A549 (cell line): Measurements from ENCODE around the gene COIL. TPM values are rescaled to one million over a fixed set of nuclear protein-coding genes. Genes with fewer than 3 reads are reported as not detected.
A peak's percentile ranks its signal among the peaks of the same experiment; 100 is the strongest.

Experiments used
- ATAC-seq, 2 experiments: fragments of 200-7000 bp in 1 of 2; fragments of >200 bp in 1 of 2; cut with Nextera tagmentation in 1 of 2; cut with Tn5 transposase in 1 of 2; 3 replicates each; pipeline versions ENCODE4 v1.8.0 to v1.9.1; 2018 to 2020; ENCODE audit warnings: mild to moderate bottlenecking in 1 of 2, moderate library complexity in 1 of 2
- CTCF ChIA-PET: fragments of 300-600 bp; sonication (Branson Sonifier 250); formaldehyde crosslinking; extraction: SDS; loops from one replicate; lab custom pipeline; 2021; ENCODE audit warnings: antibody characterized with exemption, inconsistent platforms; lab: Yijun Ruan, JAX
- POLR2A ChIA-PET: fragments of 350-600 bp; formaldehyde crosslinking; extraction: SDS; loops from one replicate; lab custom pipeline; 2021; ENCODE audit warnings: antibody characterized with exemption, inconsistent platforms; lab: Yijun Ruan, JAX
- DNase-seq, 2 experiments: peaks; one replicate each; pipeline versions ENCODE4 v3.0.0 to v3.0.0-alpha.2; 2011 to 2016; ENCODE audit warnings: low read depth in 1 of 2, low spot score in 1 of 2
- FAIRE-seq: peaks from 2 replicates; lab custom pipeline; 2011; peaks lifted over from hg19 to GRCh38; lab: Jason Lieb, UNC
- H3K27ac ChIP-seq, 2 experiments: fragments of >200 bp; sonication (Bioruptor Twin); formaldehyde crosslinking; 3 replicates each; pipeline ENCODE4 v1.5.1; 2016 to 2017
- H3K4me1 ChIP-seq: fragments of >200 bp; sonication (Bioruptor Twin); formaldehyde crosslinking; 3 replicates; pipeline ENCODE4 v1.6.1; 2016
- H3K4me2 ChIP-seq: fragments of >200 bp; sonication (Bioruptor Twin); formaldehyde crosslinking; 3 replicates; pipeline ENCODE4 v1.6.1; 2016
- H3K4me3 ChIP-seq: fragments of >200 bp; sonication (Bioruptor Twin); formaldehyde crosslinking; 3 replicates; pipeline ENCODE4 v1.5.1; 2016
- H3K9me3 ChIP-seq: fragments of >200 bp; sonication (Bioruptor Twin); formaldehyde crosslinking; 3 replicates; pipeline ENCODE4 v1.6.1; 2016
- BCL3 ChIP-seq: fragments of >200 bp; sonication (Bioruptor Twin); formaldehyde crosslinking; IDR thresholded peaks from 3 replicates; pipeline ENCODE4 v1.6.1; 2016
- CBX2 ChIP-seq: fragments of 200-600 bp; sonication (generic); IDR thresholded peaks from 2 replicates; pipeline ENCODE4 v1.6.1; 2016; ENCODE audit warnings: low read depth, mild to moderate bottlenecking, borderline replicate concordance
- CEBPB ChIP-seq, 2 experiments: fragments of >200 bp in 1 of 2; sonication (Bioruptor Twin) in 1 of 2; formaldehyde crosslinking in 1 of 2; IDR thresholded peaks; 2 replicates each; pipeline ENCODE4 v1.6.1; 2012 to 2016
- EHF ChIP-seq: fragments of 250-450 bp; sonication (Bioruptor Pico); IDR thresholded peaks from 2 replicates; pipeline ENCODE4 v1.5.0; 2020; ENCODE audit warnings: mild to moderate bottlenecking
- EP300 ChIP-seq, 2 experiments: fragments of >200 bp; sonication (Bioruptor Twin); formaldehyde crosslinking; IDR thresholded peaks; 2 replicates in 1 of 2; 3 replicates in 1 of 2; pipeline ENCODE4 v1.6.1; 2016 to 2017
- FOSL2 ChIP-seq, 2 experiments: fragments of 450-650 bp in 1 of 2; fragments of >200 bp in 1 of 2; sonication (Bioruptor Twin) in 1 of 2; formaldehyde crosslinking; IDR thresholded peaks; 2 replicates each; pipeline versions ENCODE4 v1.5.0 to v1.6.1; 2016 to 2020; ENCODE audit warnings: mild to moderate bottlenecking in 1 of 2, moderate library complexity in 1 of 2
- FOXS1 ChIP-seq: fragments of 250-450 bp; sonication (Bioruptor Pico); IDR thresholded peaks from 2 replicates; pipeline ENCODE4 v1.5.0; 2020; ENCODE audit warnings: mild to moderate bottlenecking, moderate library complexity
- HES2 ChIP-seq: fragments of >200 bp; sonication (Bioruptor Twin); formaldehyde crosslinking; IDR thresholded peaks from 2 replicates; pipeline ENCODE4 v1.6.1; 2016
- HOXA7 ChIP-seq: fragments of 250-450 bp; sonication (Bioruptor Pico); IDR thresholded peaks from 2 replicates; pipeline ENCODE4 v1.5.0; 2020; ENCODE audit warnings: mild to moderate bottlenecking, moderate library complexity
- JUNB ChIP-seq: fragments of >200 bp; sonication (Bioruptor Twin); formaldehyde crosslinking; IDR thresholded peaks from 2 replicates; pipeline ENCODE4 v1.6.1; 2016
- MAFK ChIP-seq: fragments of 450-650 bp; IDR thresholded peaks from 2 replicates; pipeline ENCODE4 v1.6.1; 2014; ENCODE audit not compliant: partially characterized antibody
- MAZ ChIP-seq: fragments of 150-350 bp; IDR thresholded peaks from 2 replicates; pipeline ENCODE4 v1.6.1; 2014; ENCODE audit warnings: antibody characterized with exemption, low read depth, low read length, borderline replicate concordance
- MYC ChIP-seq: IDR thresholded peaks from 2 replicates; pipeline ENCODE4 v1.6.1; 2012; ENCODE audit warnings: mild to moderate bottlenecking, inconsistent platforms, low read length, improper control_type of control experiment, borderline replicate concordance
- POLR2A ChIP-seq: IDR thresholded peaks from 2 replicates; pipeline ENCODE4 v1.6.1; 2012; ENCODE audit warnings: mild to moderate bottlenecking, low read length
- POLR2AphosphoS2 ChIP-seq: conservative IDR thresholded peaks from 2 replicates; pipeline ENCODE4 v1.6.1; 2012; ENCODE audit warnings: low read length, improper control_type of control experiment, inconsistent platforms
- RCOR1 ChIP-seq: fragments of 150-350 bp; IDR thresholded peaks from 2 replicates; pipeline ENCODE4 v1.6.1; 2014; ENCODE audit warnings: antibody characterized with exemption, low read length, low read depth
- REST ChIP-seq: fragments of 200-600 bp; sonication (generic); IDR thresholded peaks from 2 replicates; pipeline ENCODE4 v1.6.1; 2016; ENCODE audit warnings: antibody characterized with exemption, mild to moderate bottlenecking, moderate library complexity
- RNF2 ChIP-seq: fragments of 200-600 bp; sonication (generic); IDR thresholded peaks from 2 replicates; pipeline ENCODE4 v1.6.1; 2016; ENCODE audit warnings: low read depth, mild to moderate bottlenecking, antibody characterized with exemption, moderate library complexity, borderline replicate concordance
- SMC3 ChIP-seq: fragments of >200 bp; sonication (Bioruptor Twin); formaldehyde crosslinking; IDR thresholded peaks from 3 replicates; pipeline ENCODE4 v1.6.1; 2018; ENCODE audit warnings: inconsistent platforms
- ZC3H11A ChIP-seq: fragments of 450-650 bp; IDR thresholded peaks from 2 replicates; pipeline ENCODE4 v1.6.1; 2014; ENCODE audit warnings: antibody characterized with exemption, mild to moderate bottlenecking
- ZFP36 ChIP-seq: fragments of 450-650 bp; IDR thresholded peaks from 2 replicates; pipeline ENCODE4 v1.6.1; 2014; ENCODE audit warnings: borderline replicate concordance; ENCODE audit not compliant: partially characterized antibody
- WGBS: methylation state at CpG from one replicate; pipeline ENCODE4 v1.1.6; 2017; ENCODE audit errors: missing lambda C conversion rate; 5-methylcytosine and 5-hydroxymethylcytosine counted together
- polyA plus RNA-seq, 4 experiments: library from polyadenylated mRNA; depleted of rRNA in 3 of 4; stranded (reverse); fragments of >200 nt; fragmentation: RNase III in 1 of 4; extraction: RNeasy Plus Mini Kit Qiagen cat#74134 plus additional on column Dnase treatment in 1 of 4; gene quantifications; 2 replicates in 3 of 4; 3 replicates in 1 of 4; pipeline ENCODE4 v1.2.3, GENCODE V29; 2011 to 2017
- TF ChIP-seq, protein P1 (sequence below): IDR thresholded peaks from 2 replicates; pipeline ENCODE4 v1.6.1; 2012
- TF ChIP-seq, protein P2 (sequence below): fragments of 250-450 bp; sonication (Bioruptor Pico); IDR thresholded peaks from 2 replicates; pipeline ENCODE4 v1.5.0; 2021; ENCODE audit warnings: mild to moderate bottlenecking, moderate library complexity, borderline replicate concordance
- TF ChIP-seq, protein P3 (sequence below): fragments of >200 bp; sonication (Bioruptor Twin); formaldehyde crosslinking; IDR thresholded peaks from 3 replicates; pipeline ENCODE4 v1.5.1; 2016

COIL gene
- polyA plus RNA-seq, 2 of the 4 experiments (the other 2 are of a cell fraction) = 16.9 to 20.3 TPM

GRCh38 chr17:56945938-56946505, 14.8 kb downstream of the COIL start:
- H3K9me3 ChIP-seq = no peaks in the 10 kb centered on the region
- FAIRE-seq = no peak
- ChIA-PET CTCF (interaction anchor here (1.0 to 16.5 kb wide), 4 partner anchors 9 to 124 kb away, joined by 3 to 283 read pairs (median 8); partner anchors contain the start of gene COIL), POLR2A (no interaction called here)
- TF ChIP-seq HOXA7 (no peak), MAZ (no peak), EHF (CRISPR knock-in tag) (no peak), MAFK (peak; percentile 64), HES2 (no peak), EP300 (IDR thresholded peaks at IDR 0.05) (no peak), JUNB (no peak), RCOR1 (no peak)
- no peak for ATAC-seq
- no peak overlapping the region for H3K27ac ChIP-seq
- H3K4me3 ChIP-seq = no peak overlapping the region
- H3K4me1 ChIP-seq = no peaks in the 10 kb centered on the region
- no peak for DNase-seq
- no peak overlapping the region for H3K4me2 ChIP-seq
- WGBS = 92% methylated on average over 3 of the region's 3 CpGs

DNA sequence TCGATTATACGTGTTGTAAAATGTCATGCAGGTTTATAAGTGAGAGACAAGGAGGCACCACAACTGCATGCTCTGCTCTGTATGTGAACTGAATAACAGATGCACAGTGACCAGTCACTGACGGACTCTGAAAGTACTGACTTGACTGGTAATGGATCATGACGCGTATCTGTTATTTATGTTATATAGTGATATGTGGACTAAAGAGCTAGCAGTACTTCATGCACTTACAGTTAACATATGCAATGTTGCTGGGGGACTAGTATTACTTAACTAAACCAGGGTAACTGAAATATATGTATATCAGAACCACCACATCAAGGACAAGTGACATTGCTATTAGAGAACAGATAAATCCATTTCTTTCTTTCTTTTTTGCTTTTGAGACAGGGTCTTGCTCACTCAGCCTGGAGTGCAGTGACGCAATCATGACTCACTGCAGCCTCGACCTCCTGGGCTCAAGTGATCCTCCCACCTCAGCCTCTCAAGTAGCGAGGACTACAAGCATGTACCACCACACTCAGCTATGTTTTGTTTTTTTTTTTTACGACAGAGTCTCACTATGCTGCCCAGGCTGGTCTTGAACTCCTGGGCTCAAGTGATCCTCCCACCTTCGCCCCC, 17.2 kb downstream of the COIL start:
- POLR2A ChIA-PET = no interaction called here
- TF ChIP-seq RNF2 (no peak), POLR2A (no peak), CBX2 (no peak), CEBPB (IDR thresholded peaks at IDR 0.05) (peak in 1 of 2 experiments; percentile 74; a peak in 2 of 4 replicates), BCL3 (no peak), SMC3 (no peak), ZC3H11A (no peak), EP300 (IDR thresholded peaks at IDR 0.05) (no peak), POLR2AphosphoS2 (no peak), MAFK (no peak), MYC (no peak), FOSL2 (IDR thresholded peaks at IDR 0.05) (no peak), FOSL2 (CRISPR knock-in tag; IDR thresholded peaks at IDR 0.05) (peak; percentile 44), REST (no peak), FOXS1 (no peak), ZFP36 (no peak)
- TF ChIP-seq, protein P1, sequence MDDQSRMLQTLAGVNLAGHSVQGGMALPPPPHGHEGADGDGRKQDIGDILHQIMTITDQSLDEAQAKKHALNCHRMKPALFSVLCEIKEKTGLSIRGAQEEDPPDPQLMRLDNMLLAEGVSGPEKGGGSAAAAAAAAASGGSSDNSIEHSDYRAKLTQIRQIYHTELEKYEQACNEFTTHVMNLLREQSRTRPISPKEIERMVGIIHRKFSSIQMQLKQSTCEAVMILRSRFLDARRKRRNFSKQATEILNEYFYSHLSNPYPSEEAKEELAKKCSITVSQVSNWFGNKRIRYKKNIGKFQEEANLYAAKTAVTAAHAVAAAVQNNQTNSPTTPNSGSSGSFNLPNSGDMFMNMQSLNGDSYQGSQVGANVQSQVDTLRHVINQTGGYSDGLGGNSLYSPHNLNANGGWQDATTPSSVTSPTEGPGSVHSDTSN = no peak
- TF ChIP-seq, protein P2, sequence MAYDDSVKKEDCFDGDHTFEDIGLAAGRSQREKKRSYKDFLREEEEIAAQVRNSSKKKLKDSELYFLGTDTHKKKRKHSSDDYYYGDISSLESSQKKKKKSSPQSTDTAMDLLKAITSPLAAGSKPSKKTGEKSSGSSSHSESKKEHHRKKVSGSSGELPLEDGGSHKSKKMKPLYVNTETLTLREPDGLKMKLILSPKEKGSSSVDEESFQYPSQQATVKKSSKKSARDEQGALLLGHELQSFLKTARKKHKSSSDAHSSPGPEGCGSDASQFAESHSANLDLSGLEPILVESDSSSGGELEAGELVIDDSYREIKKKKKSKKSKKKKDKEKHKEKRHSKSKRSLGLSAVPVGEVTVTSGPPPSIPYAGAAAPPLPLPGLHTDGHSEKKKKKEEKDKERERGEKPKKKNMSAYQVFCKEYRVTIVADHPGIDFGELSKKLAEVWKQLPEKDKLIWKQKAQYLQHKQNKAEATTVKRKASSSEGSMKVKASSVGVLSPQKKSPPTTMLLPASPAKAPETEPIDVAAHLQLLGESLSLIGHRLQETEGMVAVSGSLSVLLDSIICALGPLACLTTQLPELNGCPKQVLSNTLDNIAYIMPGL = no peak
- TF ChIP-seq, protein P3, sequence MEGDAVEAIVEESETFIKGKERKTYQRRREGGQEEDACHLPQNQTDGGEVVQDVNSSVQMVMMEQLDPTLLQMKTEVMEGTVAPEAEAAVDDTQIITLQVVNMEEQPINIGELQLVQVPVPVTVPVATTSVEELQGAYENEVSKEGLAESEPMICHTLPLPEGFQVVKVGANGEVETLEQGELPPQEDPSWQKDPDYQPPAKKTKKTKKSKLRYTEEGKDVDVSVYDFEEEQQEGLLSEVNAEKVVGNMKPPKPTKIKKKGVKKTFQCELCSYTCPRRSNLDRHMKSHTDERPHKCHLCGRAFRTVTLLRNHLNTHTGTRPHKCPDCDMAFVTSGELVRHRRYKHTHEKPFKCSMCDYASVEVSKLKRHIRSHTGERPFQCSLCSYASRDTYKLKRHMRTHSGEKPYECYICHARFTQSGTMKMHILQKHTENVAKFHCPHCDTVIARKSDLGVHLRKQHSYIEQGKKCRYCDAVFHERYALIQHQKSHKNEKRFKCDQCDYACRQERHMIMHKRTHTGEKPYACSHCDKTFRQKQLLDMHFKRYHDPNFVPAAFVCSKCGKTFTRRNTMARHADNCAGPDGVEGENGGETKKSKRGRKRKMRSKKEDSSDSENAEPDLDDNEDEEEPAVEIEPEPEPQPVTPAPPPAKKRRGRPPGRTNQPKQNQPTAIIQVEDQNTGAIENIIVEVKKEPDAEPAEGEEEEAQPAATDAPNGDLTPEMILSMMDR = no peak
- H3K9me3 ChIP-seq = no peaks in the 10 kb centered on the region
- no peak for ATAC-seq
- no peak overlapping the region for H3K27ac ChIP-seq
- WGBS = 83% methylated on average over 10 of the region's 10 CpGs
- H3K4me3 ChIP-seq = no peak overlapping the region
- no peak overlapping the region for H3K4me2 ChIP-seq
- no peaks in the 10 kb centered on the region for H3K4me1 ChIP-seq
- FAIRE-seq = no peak
- no peak for DNase-seq
- CTCF ChIA-PET = interaction anchor here (0.6 to 16.5 kb wide), 6 partner anchors 13 to 121 kb away, joined by 3 to 283 read pairs (median 9); partner anchors contain the start of gene COIL
